Measurements from ENCODE around the gene ARMC2. TPM values are rescaled to one million over a fixed set of nuclear protein-coding genes. Genes with fewer than 3 reads are reported as not detected.
A peak's percentile ranks its signal among the peaks of the same experiment; 100 is the strongest.
"Not testable (repeated sequence)": the region's sequence is repeated elsewhere in the genome, so short reads cannot be mapped to it uniquely, and the experiment has no call there.

The ARMC2 gene
- polyA plus RNA-seq, 1 donor from 2014 or later = 3.2 TPM

- H3K4me1 Mint-ChIP-seq, H3K4me3 Mint-ChIP-seq, H3K27me3 Mint-ChIP-seq, H3K36me3 Mint-ChIP-seq, H3K9me3 Mint-ChIP-seq, H3K27ac Mint-ChIP-seq: not testable (repeated sequence)
Measured at GRCh38 chr6:108813218-108813617, 35.0 kb upstream of the ARMC2 start.

GRCh38 chr6:108817276-108817675 is 30.9 kb upstream of the ARMC2 start:
- not testable (repeated sequence) for H3K36me3 Mint-ChIP-seq, H3K4me1 Mint-ChIP-seq, H3K27ac Mint-ChIP-seq, H3K9me3 Mint-ChIP-seq, H3K4me3 Mint-ChIP-seq
- H3K27me3 Mint-ChIP-seq = peaks cover 12% of the 10 kb centered on the region

GRCh38 chr6:108820006-108820405 is 28.2 kb upstream of the ARMC2 start:
- Mint-ChIP-seq H3K36me3 (peaks cover 6% of the 10 kb centered on the region), H3K27me3 (peaks cover 11% of the 10 kb centered on the region)

GRCh38 chr6:108822401-108822800 is 25.8 kb upstream of the ARMC2 start:
- no peaks in the 10 kb centered on the region for H3K4me1 Mint-ChIP-seq
- H3K36me3 Mint-ChIP-seq = peaks cover 9% of the 10 kb centered on the region
- peaks cover 5% of the 10 kb centered on the region for H3K27me3 Mint-ChIP-seq
- peaks cover 6 to 13% (median 9%) of the 10 kb centered on the region in 3 donors for H3K9me3 Mint-ChIP-seq
- H3K4me3 Mint-ChIP-seq = no peak overlapping the region
- no peak overlapping the region for H3K27ac Mint-ChIP-seq

More at GRCh38 chr6:108820006-108820405, 28.2 kb upstream of the ARMC2 start:
- H3K4me1 Mint-ChIP-seq = no peaks in the 10 kb centered on the region
- no peak overlapping the region for H3K4me3 Mint-ChIP-seq
- H3K9me3 Mint-ChIP-seq = peaks cover 5 to 11% (median 7%) of the 10 kb centered on the region in 3 donors
- no peak overlapping the region for H3K27ac Mint-ChIP-seq

GRCh38 chr6:108825326-108825725 is 22.9 kb upstream of the ARMC2 start:
- Mint-ChIP-seq H3K27ac (no peak overlapping the region), H3K36me3 (peaks cover 8% of the 10 kb centered on the region), H3K4me3 (no peak overlapping the region), H3K9me3 (peaks cover 7 to 13% (median 7%) of the 10 kb centered on the region in 3 donors), H3K27me3 (peaks cover 6% of the 10 kb centered on the region), H3K4me1 (no peaks in the 10 kb centered on the region)

GRCh38 chr6:108831104-108831503 is 17.1 kb upstream of the ARMC2 start:
- Mint-ChIP-seq H3K9me3 (peaks cover 4 to 5% (median 4%) of the 10 kb centered on the region in 3 donors), H3K27ac (peak overlapping the region in 1 of 3 donors; percentile 12), H3K4me3 (no peak overlapping the region), H3K4me1 (peaks cover 2 to 8% (median 3%) of the 10 kb centered on the region in 3 donors), H3K36me3 (peaks cover 4% of the 10 kb centered on the region), H3K27me3 (peaks cover 5% of the 10 kb centered on the region)

- Mint-ChIP-seq H3K36me3 (no peaks in the 10 kb centered on the region), H3K9me3 (peaks cover 0 to 2% (median 0%) of the 10 kb centered on the region in 3 donors), H3K4me1 (peaks cover 7 to 11% (median 10%) of the 10 kb centered on the region in 3 donors), H3K4me3 (no peak overlapping the region), H3K27me3 (peaks cover 5% of the 10 kb centered on the region), H3K27ac (no peak overlapping the region)
Measured at GRCh38 chr6:108832738-108833137, 15.5 kb upstream of the ARMC2 start.

GRCh38 chr6:108835218-108835850 is 12.9 kb upstream of the ARMC2 start:
- Mint-ChIP-seq H3K27me3 (peaks cover 2% of the 10 kb centered on the region), H3K4me3 (peak overlapping the region in 1 of 4 donors; percentile 1), H3K4me1 (peaks cover 12 to 17% (median 15%) of the 10 kb centered on the region in 3 donors), H3K36me3 (peaks cover 2% of the 10 kb centered on the region), H3K27ac (peak overlapping the region in 1 of 3 donors; percentile 33), H3K9me3 (no peaks in the 10 kb centered on the region)

GRCh38 chr6:108836061-108836460 is 12.2 kb upstream of the ARMC2 start:
- Mint-ChIP-seq H3K9me3 (no peaks in the 10 kb centered on the region), H3K4me3 (no peak overlapping the region), H3K4me1 (peaks cover 12 to 17% (median 16%) of the 10 kb centered on the region in 3 donors), H3K36me3 (peaks cover 2% of the 10 kb centered on the region), H3K27me3 (peaks cover 2% of the 10 kb centered on the region), H3K27ac (no peak overlapping the region)

GRCh38 chr6:108837236-108837971 is 10.8 kb upstream of the ARMC2 start:
- Mint-ChIP-seq H3K27ac (peak overlapping the region in 2 of 3 donors; percentile 27 to 41), H3K27me3 (peaks cover 2% of the 10 kb centered on the region), H3K4me3 (peak overlapping the region in 1 of 4 donors; percentile 83), H3K4me1 (peaks cover 14 to 21% (median 18%) of the 10 kb centered on the region in 3 donors), H3K9me3 (no peaks in the 10 kb centered on the region), H3K36me3 (peaks cover 2% of the 10 kb centered on the region)

GRCh38 chr6:108838101-108838717 is 10.0 kb upstream of the ARMC2 start:
- peak overlapping the region in 1 of 4 donors; percentile 83 for H3K4me3 Mint-ChIP-seq
- peaks cover 14 to 21% (median 18%) of the 10 kb centered on the region in 3 donors for H3K4me1 Mint-ChIP-seq
- H3K9me3 Mint-ChIP-seq = no peaks in the 10 kb centered on the region
- H3K27me3 Mint-ChIP-seq = peaks cover 5% of the 10 kb centered on the region
- H3K36me3 Mint-ChIP-seq = peaks cover 2% of the 10 kb centered on the region
- peak overlapping the region in 1 of 3 donors; percentile 71 for H3K27ac Mint-ChIP-seq

- H3K36me3 Mint-ChIP-seq = peaks cover 2% of the 10 kb centered on the region
- peaks cover 5% of the 10 kb centered on the region for H3K27me3 Mint-ChIP-seq
- H3K27ac Mint-ChIP-seq = no peak overlapping the region
- H3K9me3 Mint-ChIP-seq = no peaks in the 10 kb centered on the region
- peaks cover 14 to 21% (median 18%) of the 10 kb centered on the region in 3 donors for H3K4me1 Mint-ChIP-seq
- no peak overlapping the region for H3K4me3 Mint-ChIP-seq
Measured at GRCh38 chr6:108839083-108839642, 9.1 kb upstream of the ARMC2 start.

- Mint-ChIP-seq H3K4me3 (no peak overlapping the region), H3K27ac (peak overlapping the region in 1 of 3 donors; percentile 40), H3K9me3 (no peaks in the 10 kb centered on the region), H3K27me3 (peaks cover 3% of the 10 kb centered on the region), H3K36me3 (peaks cover 2% of the 10 kb centered on the region), H3K4me1 (peaks cover 12 to 16% (median 14%) of the 10 kb centered on the region in 3 donors)
Measured at GRCh38 chr6:108840919-108841318, 7.3 kb upstream of the ARMC2 start.

- H3K27me3 Mint-ChIP-seq = peaks cover 3% of the 10 kb centered on the region
- H3K4me3 Mint-ChIP-seq = no peak overlapping the region
- peaks cover 12 to 16% (median 13%) of the 10 kb centered on the region in 3 donors for H3K4me1 Mint-ChIP-seq
- H3K9me3 Mint-ChIP-seq = no peaks in the 10 kb centered on the region
- H3K36me3 Mint-ChIP-seq = peaks cover 2% of the 10 kb centered on the region
- peak overlapping the region in 1 of 3 donors; percentile 40 for H3K27ac Mint-ChIP-seq
Measured at GRCh38 chr6:108841377-108841855, 6.8 kb upstream of the ARMC2 start.

GRCh38 chr6:108844135-108844534 is 4.1 kb upstream of the ARMC2 start:
- Mint-ChIP-seq H3K4me1 (peaks cover 11 to 16% (median 13%) of the 10 kb centered on the region in 3 donors), H3K36me3 (no peaks in the 10 kb centered on the region), H3K27ac (no peak overlapping the region), H3K4me3 (no peak overlapping the region), H3K27me3 (peaks cover 3% of the 10 kb centered on the region), H3K9me3 (no peaks in the 10 kb centered on the region)
